Cerebellar nuclear complex (tissue), 1 donor: ENCODE results near the gene AMDHD2.
A peak's percentile ranks its signal among the peaks of the same experiment; 100 is the strongest.
"Not testable (repeated sequence)": the region's sequence is repeated elsewhere in the genome, so short reads cannot be mapped to it uniquely, and the experiment has no call there.

Experiments used
- DNase-seq, 2 experiments: peaks; one replicate each; lab custom pipeline; 2025; lab: John Stamatoyannopoulos, UW

The AMDHD2 gene

GRCh38 chr16:2520097-2520783, at the start of gene AMDHD2:
Gene AMDHD2 (plus strand): TSS chr16:2520371. CDS start chr16:2520459, 88 bp downstream.
- DNase-seq: peak in 1 of 2 experiments; percentile 20

GRCh38 chr16:2470603-2471015, 49.6 kb upstream of the AMDHD2 start:
- DNase-seq: no peak

GRCh38 chr16:2471016-2471652, 49.0 kb upstream of the AMDHD2 start, which contains the start of gene NTN3:
Gene NTN3 (plus strand): TSS chr16:2471297. CDS start chr16:2471702, 405 bp downstream.
- DNase-seq: no peak

- DNase-seq: no peak
Observed at GRCh38 chr16:2471653-2472487, 48.3 kb upstream of the AMDHD2 start.

GRCh38 chr16:2472488-2472864, 47.7 kb upstream of the AMDHD2 start:
- DNase-seq: no peak

- DNase-seq: no peak
Observed at GRCh38 chr16:2472885-2473445, 47.2 kb upstream of the AMDHD2 start.

GRCh38 chr16:2473446-2473926, 46.7 kb upstream of the AMDHD2 start:
- no peak for DNase-seq

GRCh38 chr16:2473999-2474876, 45.9 kb upstream of the AMDHD2 start:
- no peak for DNase-seq

GRCh38 chr16:2474877-2475412, 45.2 kb upstream of the AMDHD2 start, which contains the start of gene TBC1D24:
Gene TBC1D24 (plus strand): TSS chr16:2475127. CDS start chr16:2496149, 21,022 bp downstream.
- DNase-seq: peak in 1 of 2 experiments; percentile 71

GRCh38 chr16:2475413-2476344, 44.5 kb upstream of the AMDHD2 start:
- no peak for DNase-seq

- DNase-seq: no peak
Observed at GRCh38 chr16:2476345-2476720, 43.8 kb upstream of the AMDHD2 start.

GRCh38 chr16:2476741-2477140, 43.4 kb upstream of the AMDHD2 start:
- no peak for DNase-seq

GRCh38 chr16:2477327-2477726, 42.8 kb upstream of the AMDHD2 start:
- DNase-seq: no peak

- DNase-seq: no peak
Observed at GRCh38 chr16:2478279-2478678, 41.9 kb upstream of the AMDHD2 start.

- DNase-seq: not testable (repeated sequence)
Observed at GRCh38 chr16:2479996-2480395, 40.2 kb upstream of the AMDHD2 start.

GRCh38 chr16:2480948-2481347, 39.2 kb upstream of the AMDHD2 start:
- DNase-seq: no peak

- no peak for DNase-seq
Observed at GRCh38 chr16:2481676-2482075, 38.5 kb upstream of the AMDHD2 start.

- DNase-seq: no peak
Observed at GRCh38 chr16:2482249-2482648, 37.9 kb upstream of the AMDHD2 start.

GRCh38 chr16:2482708-2483534, 37.2 kb upstream of the AMDHD2 start:
- peak in 1 of 2 experiments; percentile 45 for DNase-seq
